Measurements from ENCODE around the gene GPC5. TPM values are rescaled to one million over a fixed set of nuclear protein-coding genes. Genes with fewer than 3 reads are reported as not detected.

The GPC5 gene
- total and polyA plus RNA-seq, 9 of the 15 experiments (the other 6 are each of a cell fraction or from before 2014, with no cell fraction given) = 0.18 to 0.27 TPM; not detected in 7

DNA sequence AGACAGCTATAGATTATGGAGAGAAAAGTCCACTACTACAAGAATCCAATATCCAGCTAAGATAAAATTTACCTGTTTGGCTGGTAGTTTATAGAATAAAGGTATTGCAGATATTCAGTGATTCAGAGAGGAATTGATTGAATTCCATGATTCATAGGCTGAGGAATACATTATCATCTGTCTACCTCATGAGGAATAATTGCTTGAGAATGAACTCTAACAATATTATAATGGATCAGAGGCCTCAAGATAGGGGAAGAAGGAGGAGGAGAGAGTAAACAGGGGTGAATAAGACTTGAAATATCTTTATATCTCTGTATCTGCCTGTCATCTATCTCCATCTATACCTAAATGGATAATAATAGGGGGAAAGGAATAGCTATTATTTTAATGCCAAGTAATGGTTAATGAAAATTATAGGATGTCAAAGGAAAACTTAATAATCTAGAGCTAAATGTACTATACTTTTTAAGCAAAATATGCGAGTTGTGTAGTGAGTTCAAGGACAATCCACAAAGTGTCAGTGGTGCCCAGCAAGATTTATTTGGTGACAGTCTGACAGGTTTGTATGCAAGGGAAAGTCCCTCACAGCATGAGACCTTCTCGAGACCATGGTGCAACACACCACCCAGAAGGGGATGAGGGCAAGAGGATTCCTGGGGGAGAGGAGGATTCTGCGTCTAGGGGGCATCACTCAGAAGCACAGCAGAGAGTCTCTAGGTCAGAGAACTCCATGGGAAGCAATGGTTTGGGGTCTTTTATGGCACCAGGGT lies 224.5 kb downstream of the GPC5 start:
- H3K36me3 ChIP-seq (ENCODE audit: control insufficient read depth, insufficient read depth, low read length) = no peaks in the 10 kb centered on the region
- no peak for FAIRE-seq
- in situ Hi-C loops (cut with MboI) (no loop called here), intact Hi-C loops (cut with micrococcal nuclease) (no loop called here)
- H3K79me2 ChIP-seq (ENCODE audit: control insufficient read depth, insufficient read depth, low read length) = no peaks in the 10 kb centered on the region
- H3K27ac ChIP-seq (ENCODE audit: extremely low read depth, low read depth, low read length) = no peak overlapping the region
- CTCF ChIA-PET (ENCODE audit: low intra/inter-chr PET ratio) = no interaction called here
- no TSS peak for BruUV-seq (replicated peaks)
- H3K4me1 ChIP-seq (replicated peaks in 1 of 2; ENCODE audit: control insufficient read depth in 2 of 2, insufficient read depth in 2 of 2, low read length in 2 of 2) = no peaks in the 10 kb centered on the region
- no peak for ATAC-seq
- no peak overlapping the region for H3K4me3 ChIP-seq
- no peaks in the 10 kb centered on the region for H4K20me1 ChIP-seq (replicated peaks; ENCODE audit: control insufficient read depth, insufficient read depth, low read length)
- no peak overlapping the region for H3K4me2 ChIP-seq (ENCODE audit: insufficient read depth, low read length)
- no peak for DNase-seq (ENCODE audit: extremely low read depth in 1 of 4, low spot score in 3 of 4)
- no peaks in the 10 kb centered on the region; the same call in 1 of the 2 replicates for H3K9me3 ChIP-seq (replicated peaks; ENCODE audit: control insufficient read depth, insufficient read depth, low read depth, low read length)
- no peak overlapping the region for H2AFZ ChIP-seq (ENCODE audit: low read depth, low read length)
- POLR2A ChIA-PET = interaction anchor here (0.6 to 1.6 kb wide), 3 partner anchors 9 to 56 kb away, joined by 3 to 4 read pairs (median 3); no protein-coding TSS in a partner anchor
- TF ChIP-seq RAD51 (IDR thresholded peaks at IDR 0.05; ENCODE audit: borderline replicate concordance, low read depth) = no peak
- TF ChIP-seq, protein P1, sequence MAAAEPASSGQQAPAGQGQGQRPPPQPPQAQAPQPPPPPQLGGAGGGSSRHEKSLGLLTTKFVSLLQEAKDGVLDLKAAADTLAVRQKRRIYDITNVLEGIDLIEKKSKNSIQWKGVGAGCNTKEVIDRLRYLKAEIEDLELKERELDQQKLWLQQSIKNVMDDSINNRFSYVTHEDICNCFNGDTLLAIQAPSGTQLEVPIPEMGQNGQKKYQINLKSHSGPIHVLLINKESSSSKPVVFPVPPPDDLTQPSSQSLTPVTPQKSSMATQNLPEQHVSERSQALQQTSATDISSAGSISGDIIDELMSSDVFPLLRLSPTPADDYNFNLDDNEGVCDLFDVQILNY (CRISPR knock-in tag; IDR thresholded peaks at IDR 0.05) = peak; percentile 62; the same call in 1 of the 2 replicates
- H3K9me1 ChIP-seq (ENCODE audit: control insufficient read depth, insufficient read depth, low read length) = no peaks in the 10 kb centered on the region
- no peak overlapping the region for H3K9ac ChIP-seq (ENCODE audit: insufficient read depth in 1 of 2, low read depth in 2 of 2, low read length in 2 of 2)
- H3K27me3 ChIP-seq (ENCODE audit: control insufficient read depth in 2 of 2, insufficient read depth in 2 of 2, low read length in 2 of 2) = no peaks in the 10 kb centered on the region
- WGBS (ENCODE audit: insufficient coverage, low coverage, missing lambda C conversion rate) = 2% methylated on average over 3 of the region's 3 CpGs
